Loucy (cell line): Measurements from ENCODE around the gene UNC13B.

Experiments used
- H2AFZ ChIP-seq: fragments of 200-600 bp; sonication (generic); 2 replicates; pipeline ENCODE4 v1.6.0; 2016; ENCODE audit warnings: antibody characterized with exemption, mild to moderate bottlenecking, low read length, moderate library complexity
- H3F3A ChIP-seq: fragments of 200-600 bp; 2 replicates; pipeline ENCODE4 v1.6.0; 2016; ENCODE audit warnings: antibody characterized with exemption, low read depth, mild to moderate bottlenecking
- H3K27me3 ChIP-seq: fragments of 200-600 bp; sonication (generic); 2 replicates; pipeline ENCODE4 v1.6.1; 2014; ENCODE audit warnings: low read length, mild to moderate bottlenecking; ENCODE audit not compliant: insufficient read depth, poor library complexity, severe bottlenecking
- H3K36me3 ChIP-seq: fragments of 200-600 bp; sonication (generic); 2 replicates; pipeline ENCODE4 v1.6.1; 2016; ENCODE audit warnings: low read length; ENCODE audit not compliant: insufficient read depth
- H3K4me1 ChIP-seq: fragments of 200-600 bp; sonication (generic); 2 replicates; pipeline ENCODE4 v1.5.1; 2014; ENCODE audit warnings: low read length, mild to moderate bottlenecking; ENCODE audit not compliant: insufficient read depth, poor library complexity, severe bottlenecking
- H3K4me2 ChIP-seq: fragments of 200-600 bp; sonication (generic); 2 replicates; pipeline ENCODE4 v1.6.0; 2014; ENCODE audit warnings: antibody characterized with exemption, low read length, low read depth, mild to moderate bottlenecking; ENCODE audit not compliant: poor library complexity, severe bottlenecking
- H3K4me3 ChIP-seq: fragments of 200-600 bp; sonication (generic); 2 replicates; pipeline ENCODE4 v1.5.1; 2014; ENCODE audit warnings: low read length, mild to moderate bottlenecking, mixed read lengths; ENCODE audit not compliant: poor library complexity, severe bottlenecking
- H3K79me2 ChIP-seq: fragments of 200-600 bp; sonication (generic); 2 replicates; pipeline ENCODE4 v1.6.1; 2014; ENCODE audit warnings: low read length; ENCODE audit not compliant: insufficient read depth
- H3K9ac ChIP-seq: fragments of 200-600 bp; sonication (generic); 2 replicates; pipeline ENCODE4 v1.6.0; 2014; ENCODE audit warnings: mild to moderate bottlenecking, low read depth, low read length, moderate library complexity; ENCODE audit not compliant: poor library complexity, severe bottlenecking
- H3K9me2 ChIP-seq: fragments of 200-600 bp; sonication (generic); replicated peaks from 2 replicates; pipeline ENCODE4 v1.6.1; 2016; ENCODE audit warnings: low read depth, low read length, mixed read lengths
- H3K9me3 ChIP-seq: fragments of 200-600 bp; sonication (generic); 2 replicates; pipeline ENCODE4 v1.6.1; 2014; ENCODE audit warnings: mild to moderate bottlenecking, antibody characterized with exemption, low read length, low read depth; ENCODE audit not compliant: insufficient read depth
- H4K20me1 ChIP-seq: fragments of 200-600 bp; sonication (generic); 2 replicates; pipeline ENCODE4 v1.6.0; 2014; ENCODE audit warnings: antibody characterized with exemption, low read length, mild to moderate bottlenecking; ENCODE audit not compliant: insufficient read depth, poor library complexity, severe bottlenecking
- CTCF ChIP-seq: fragments of 200-600 bp; sonication (generic); conservative IDR thresholded peaks from 2 replicates; pipeline ENCODE4 v1.5.1; 2014; ENCODE audit warnings: mild to moderate bottlenecking, antibody characterized with exemption, low read length
- EZH2phosphoT487 ChIP-seq: fragments of 200-600 bp; IDR thresholded peaks from 2 replicates; pipeline ENCODE4 v1.6.1; 2018; ENCODE audit warnings: antibody characterized with exemption, mild to moderate bottlenecking, moderate library complexity, borderline replicate concordance

The UNC13B gene

GRCh38 chr9:35267710-35268109, 105.9 kb downstream of the UNC13B start:
- H3F3A ChIP-seq, result no peaks in the 10 kb centered on the region
- no peaks in the 10 kb centered on the region for H3K4me1 ChIP-seq
- no peak overlapping the region for H3K4me3 ChIP-seq
- H3K9ac ChIP-seq, result no peak overlapping the region
- no peaks in the 10 kb centered on the region for H3K9me2 ChIP-seq
- H3K27me3 ChIP-seq, result no peaks in the 10 kb centered on the region
- H3K9me3 ChIP-seq, result no peaks in the 10 kb centered on the region
- H3K79me2 ChIP-seq, result no peaks in the 10 kb centered on the region
- no peaks in the 10 kb centered on the region for H4K20me1 ChIP-seq
- no peak overlapping the region for H2AFZ ChIP-seq
- H3K36me3 ChIP-seq, result no peaks in the 10 kb centered on the region
- H3K4me2 ChIP-seq, result no peak overlapping the region
- TF ChIP-seq CTCF, result no peak
- TF ChIP-seq EZH2phosphoT487, result no peak

GRCh38 chr9:35269919-35270318, 108.1 kb downstream of the UNC13B start:
- Histone ChIP-seq H3K79me2 (no peaks in the 10 kb centered on the region), H3K9me3 (no peaks in the 10 kb centered on the region), H3K4me1 (no peaks in the 10 kb centered on the region), H3K4me3 (no peak overlapping the region), H3K4me2 (no peak overlapping the region), H3K36me3 (no peaks in the 10 kb centered on the region), H3K27me3 (no peaks in the 10 kb centered on the region), H3F3A (no peaks in the 10 kb centered on the region), H3K9ac (no peak overlapping the region), H2AFZ (no peak overlapping the region), H3K9me2 (no peaks in the 10 kb centered on the region), H4K20me1 (no peaks in the 10 kb centered on the region)
- TF ChIP-seq CTCF (no peak), EZH2phosphoT487 (no peak)

- no peaks in the 10 kb centered on the region for H3K36me3 ChIP-seq
- H3K9ac ChIP-seq, result no peak overlapping the region
- no peak overlapping the region for H3K4me2 ChIP-seq
- no peaks in the 10 kb centered on the region for H3K9me2 ChIP-seq
- TF ChIP-seq CTCF, result no peak
- no peak for TF ChIP-seq EZH2phosphoT487
- no peak overlapping the region for H3K4me3 ChIP-seq
- H3K79me2 ChIP-seq, result no peaks in the 10 kb centered on the region
- no peaks in the 10 kb centered on the region for H3K4me1 ChIP-seq
- no peaks in the 10 kb centered on the region for H3K27me3 ChIP-seq
- no peaks in the 10 kb centered on the region for H4K20me1 ChIP-seq
- no peak overlapping the region for H2AFZ ChIP-seq
- no peaks in the 10 kb centered on the region for H3F3A ChIP-seq
- no peaks in the 10 kb centered on the region for H3K9me3 ChIP-seq
Observed at GRCh38 chr9:35271637-35272036, 109.8 kb downstream of the UNC13B start.
